CD8-positive, alpha-beta memory T cell (primary cell): ENCODE data around the gene RASAL2. TPM values are rescaled to one million over a fixed set of nuclear protein-coding genes. Genes with fewer than 3 reads are reported as not detected.
"Not testable (repeated sequence)": the region's sequence is repeated elsewhere in the genome, so short reads cannot be mapped to it uniquely, and the experiment has no call there.

ENCODE experiments used
- CTCF ChIA-PET: fragments of 350-600 bp; sonication (Branson Sonifier 250); formaldehyde crosslinking; loops from one replicate; lab custom pipeline; 2021; ENCODE audit warnings: antibody characterized with exemption; lab: Charles Lee
- POLR2A ChIA-PET: fragments of 350-600 bp; sonication (Branson Sonifier 250); formaldehyde crosslinking; loops from one replicate; lab custom pipeline; 2021; ENCODE audit warnings: antibody characterized with exemption; lab: Charles Lee
- DNase-seq, 5 donors: peaks; one replicate each; pipeline versions ENCODE4 v3.0.0 to v3.0.0-alpha.2; 2020 to 2022; ENCODE audit warnings: mixed read lengths in 1 of 5
- H3K27ac ChIP-seq: one replicate; pipeline ENCODE4 v1.7.0; 2013; ENCODE audit warnings: low read depth, mild to moderate bottlenecking, low read length, moderate library complexity
- H3K27me3 ChIP-seq: 2 replicates; pipeline ENCODE4 v1.7.0; 2013; ENCODE audit warnings: low read length, mild to moderate bottlenecking; ENCODE audit not compliant: insufficient read depth, poor library complexity, severe bottlenecking
- H3K36me3 ChIP-seq: 2 replicates; pipeline ENCODE4 v1.7.0; 2013; ENCODE audit warnings: mild to moderate bottlenecking, low read length, moderate library complexity; ENCODE audit not compliant: insufficient read depth
- H3K4me1 ChIP-seq: 2 replicates; pipeline ENCODE4 v1.7.0; 2013; ENCODE audit warnings: mild to moderate bottlenecking, low read length, moderate library complexity; ENCODE audit not compliant: insufficient read depth
- H3K4me3 ChIP-seq: 2 replicates; pipeline ENCODE4 v1.7.0; 2013; ENCODE audit warnings: mild to moderate bottlenecking, low read length
- H3K9me3 ChIP-seq: 2 replicates; pipeline ENCODE4 v1.7.0; 2013; ENCODE audit warnings: mild to moderate bottlenecking, low read length
- H3K27ac Mint-ChIP-seq, 8 donors: one replicate each; pipeline ENCODE4 v1.8.0; 2020 to 2021; ENCODE audit warnings: mixed read lengths in 8 of 8, mild to moderate bottlenecking in 6 of 8, inconsistent platforms in 3 of 8, moderate library complexity in 3 of 8
- H3K27me3 Mint-ChIP-seq, 2 donors: one replicate each; pipeline ENCODE4 v1.8.0; 2020 to 2021; ENCODE audit warnings: mixed read lengths in 2 of 2, mild to moderate bottlenecking in 1 of 2, moderate library complexity in 1 of 2
- H3K36me3 Mint-ChIP-seq, 3 donors: one replicate each; pipeline ENCODE4 v1.8.0; 2020 to 2021; ENCODE audit warnings: mixed read lengths in 3 of 3, inconsistent platforms in 1 of 3, mild to moderate bottlenecking in 1 of 3
- H3K4me1 Mint-ChIP-seq, 3 donors: one replicate each; pipeline ENCODE4 v1.8.0; 2020 to 2021; ENCODE audit warnings: mixed read lengths in 3 of 3, inconsistent platforms in 1 of 3, mild to moderate bottlenecking in 1 of 3
- H3K4me3 Mint-ChIP-seq, 7 donors: one replicate each; pipeline ENCODE4 v1.8.0; 2020 to 2021; ENCODE audit warnings: mixed read lengths in 7 of 7, mild to moderate bottlenecking in 6 of 7, moderate library complexity in 4 of 7, inconsistent platforms in 2 of 7
- H3K9me3 Mint-ChIP-seq, 5 donors: one replicate each; pipeline ENCODE4 v1.8.0; 2020 to 2022; ENCODE audit warnings: mixed read lengths in 5 of 5, mild to moderate bottlenecking in 3 of 5, moderate library complexity in 2 of 5, inconsistent platforms in 1 of 5
- polyA plus RNA-seq: library from polyadenylated mRNA; unstranded; fragments of 300-500 nt; fragmentation: Illumina TruSeq; gene quantifications from one replicate; pipeline ENCODE4 v1.2.3, GENCODE V29; 2021
- total RNA-seq, 2 experiments: library from RNA; stranded (reverse); gene quantifications; one replicate each; pipeline ENCODE4 v1.2.3, GENCODE V29; 2021

RASAL2 gene
- total and polyA plus RNA-seq, 3 experiments from 2014 or later: 0.04 to 0.07 TPM; not detected in 1

- H3K27ac ChIP-seq, H3K4me3 ChIP-seq, CTCF ChIA-PET, H3K4me3 Mint-ChIP-seq, H3K4me1 ChIP-seq, H3K9me3 ChIP-seq, H3K27me3 Mint-ChIP-seq, H3K4me1 Mint-ChIP-seq, H3K36me3 Mint-ChIP-seq, H3K27ac Mint-ChIP-seq, H3K27me3 ChIP-seq, DNase-seq, POLR2A ChIA-PET, H3K36me3 ChIP-seq: not testable (repeated sequence)
- peaks cover 24 to 47% (median 36%) of the 10 kb centered on the region in 5 donors for H3K9me3 Mint-ChIP-seq
These were observed 114.5 kb downstream of the RASAL2 start for GRCh38 chr1:178208269-178208856.

GRCh38 chr1:178209935-178210334, 116.0 kb downstream of the RASAL2 start:
- H3K4me1 Mint-ChIP-seq: no peaks in the 10 kb centered on the region
- no peaks in the 10 kb centered on the region for H3K27me3 ChIP-seq
- ChIA-PET CTCF (no interaction called here), POLR2A (no interaction called here)
- no peaks in the 10 kb centered on the region for H3K36me3 ChIP-seq
- H3K9me3 ChIP-seq: no peaks in the 10 kb centered on the region
- peaks cover 21 to 47% (median 32%) of the 10 kb centered on the region in 5 donors for H3K9me3 Mint-ChIP-seq
- no peaks in the 10 kb centered on the region for H3K4me1 ChIP-seq
- H3K27ac ChIP-seq: no peak overlapping the region
- no peak overlapping the region for H3K4me3 Mint-ChIP-seq
- DNase-seq: no peak
- H3K27ac Mint-ChIP-seq: no peak overlapping the region
- peaks cover 0 to 4% (median 0%) of the 10 kb centered on the region in 3 donors for H3K36me3 Mint-ChIP-seq
- no peaks in the 10 kb centered on the region for H3K27me3 Mint-ChIP-seq
- no peak overlapping the region for H3K4me3 ChIP-seq

- Histone ChIP-seq H3K27ac (no peak overlapping the region), H3K4me1 (no peaks in the 10 kb centered on the region), H3K4me3 (no peak overlapping the region), H3K27me3 (no peaks in the 10 kb centered on the region), H3K9me3 (no peaks in the 10 kb centered on the region), H3K36me3 (no peaks in the 10 kb centered on the region)
- no peaks in the 10 kb centered on the region for H3K4me1 Mint-ChIP-seq
- no peaks in the 10 kb centered on the region for H3K36me3 Mint-ChIP-seq
- H3K27me3 Mint-ChIP-seq: no peaks in the 10 kb centered on the region
- ChIA-PET CTCF (no interaction called here), POLR2A (no interaction called here)
- DNase-seq: no peak
- peaks cover 0 to 12% (median 2%) of the 10 kb centered on the region in 5 donors for H3K9me3 Mint-ChIP-seq
- no peak overlapping the region for H3K4me3 Mint-ChIP-seq
- no peak overlapping the region for H3K27ac Mint-ChIP-seq
These were observed 124.6 kb downstream of the RASAL2 start for GRCh38 chr1:178218550-178218949.

GRCh38 chr1:178220094-178220493, 126.2 kb downstream of the RASAL2 start:
- POLR2A ChIA-PET: no interaction called here
- no peak overlapping the region for H3K4me3 Mint-ChIP-seq
- no peaks in the 10 kb centered on the region for H3K27me3 Mint-ChIP-seq

GRCh38 chr1:178223289-178223688, 129.4 kb downstream of the RASAL2 start:
- Histone ChIP-seq H3K36me3 (no peaks in the 10 kb centered on the region), H3K4me3 (no peak overlapping the region), H3K27me3 (no peaks in the 10 kb centered on the region), H3K9me3 (no peaks in the 10 kb centered on the region), H3K4me1 (no peaks in the 10 kb centered on the region), H3K27ac (no peak overlapping the region)
- Mint-ChIP-seq H3K27ac (no peak overlapping the region), H3K4me1 (no peaks in the 10 kb centered on the region), H3K36me3 (no peaks in the 10 kb centered on the region), H3K27me3 (no peaks in the 10 kb centered on the region), H3K4me3 (no peak overlapping the region), H3K9me3 (peaks cover 0 to 4% (median 3%) of the 10 kb centered on the region in 5 donors)
- no peak for DNase-seq
- POLR2A ChIA-PET: no interaction called here
- CTCF ChIA-PET: no interaction called here

More at GRCh38 chr1:178220094-178220493, 126.2 kb downstream of the RASAL2 start:
- Mint-ChIP-seq H3K36me3 (no peaks in the 10 kb centered on the region), H3K4me1 (no peaks in the 10 kb centered on the region), H3K9me3 (peaks cover 0 to 12% (median 2%) of the 10 kb centered on the region in 5 donors), H3K27ac (no peak overlapping the region)
- no peaks in the 10 kb centered on the region for H3K4me1 ChIP-seq
- H3K9me3 ChIP-seq: no peaks in the 10 kb centered on the region
- CTCF ChIA-PET: no interaction called here
- H3K36me3 ChIP-seq: no peaks in the 10 kb centered on the region
- no peak overlapping the region for H3K4me3 ChIP-seq
- no peak overlapping the region for H3K27ac ChIP-seq
- no peak for DNase-seq
- H3K27me3 ChIP-seq: no peaks in the 10 kb centered on the region

GRCh38 chr1:178224358-178224757, 130.5 kb downstream of the RASAL2 start:
- no peaks in the 10 kb centered on the region for H3K4me1 Mint-ChIP-seq
- CTCF ChIA-PET: no interaction called here
- H3K9me3 Mint-ChIP-seq: peaks cover 2 to 4% (median 3%) of the 10 kb centered on the region in 5 donors
- no peak for DNase-seq
- H3K27me3 ChIP-seq: no peaks in the 10 kb centered on the region
- no peak overlapping the region for H3K4me3 ChIP-seq
- no peaks in the 10 kb centered on the region for H3K27me3 Mint-ChIP-seq
- H3K36me3 Mint-ChIP-seq: no peaks in the 10 kb centered on the region
- H3K9me3 ChIP-seq: no peaks in the 10 kb centered on the region
- no peak overlapping the region for H3K4me3 Mint-ChIP-seq
- H3K27ac ChIP-seq: no peak overlapping the region
- no peak overlapping the region for H3K27ac Mint-ChIP-seq
- POLR2A ChIA-PET: no interaction called here
- no peaks in the 10 kb centered on the region for H3K4me1 ChIP-seq
- no peaks in the 10 kb centered on the region for H3K36me3 ChIP-seq

GRCh38 chr1:178230881-178231409, 137.0 kb downstream of the RASAL2 start:
- Mint-ChIP-seq H3K4me1 (no peaks in the 10 kb centered on the region), H3K27me3 (no peaks in the 10 kb centered on the region), H3K27ac (no peak overlapping the region), H3K36me3 (no peaks in the 10 kb centered on the region), H3K9me3 (peaks cover 0 to 8% (median 3%) of the 10 kb centered on the region in 5 donors), H3K4me3 (no peak overlapping the region)
- Histone ChIP-seq H3K36me3 (no peaks in the 10 kb centered on the region), H3K27ac (no peak overlapping the region), H3K4me3 (no peak overlapping the region), H3K9me3 (no peaks in the 10 kb centered on the region), H3K27me3 (no peaks in the 10 kb centered on the region), H3K4me1 (no peaks in the 10 kb centered on the region)
- POLR2A ChIA-PET: no interaction called here
- DNase-seq: no peak
- CTCF ChIA-PET: no interaction called here

- no peak overlapping the region for H3K27ac Mint-ChIP-seq
- DNase-seq: no peak
- Histone ChIP-seq H3K4me3 (no peak overlapping the region), H3K9me3 (no peaks in the 10 kb centered on the region), H3K4me1 (no peaks in the 10 kb centered on the region), H3K27ac (no peak overlapping the region), H3K36me3 (no peaks in the 10 kb centered on the region), H3K27me3 (no peaks in the 10 kb centered on the region)
- no peaks in the 10 kb centered on the region for H3K36me3 Mint-ChIP-seq
- no peak overlapping the region for H3K4me3 Mint-ChIP-seq
- ChIA-PET POLR2A (no interaction called here), CTCF (no interaction called here)
- H3K27me3 Mint-ChIP-seq: no peaks in the 10 kb centered on the region
- H3K9me3 Mint-ChIP-seq: peaks cover 0 to 8% (median 3%) of the 10 kb centered on the region in 5 donors
- H3K4me1 Mint-ChIP-seq: no peaks in the 10 kb centered on the region
These were observed 138.2 kb downstream of the RASAL2 start for GRCh38 chr1:178232108-178232507.
